Measurements from ENCODE around the gene WASF2.
A peak's percentile ranks its signal among the peaks of the same experiment; 100 is the strongest.
"Not testable (repeated sequence)": the region's sequence is repeated elsewhere in the genome, so short reads cannot be mapped to it uniquely, and the experiment has no call there.

The WASF2 gene

GRCh38 chr1:27463916-27464315 lies 26.1 kb downstream of the WASF2 start:
- not testable (repeated sequence) for DNase-seq (ENCODE audit: insufficient read length, low spot score); FAIRE-seq

GRCh38 chr1:27458521-27458920 lies 31.4 kb downstream of the WASF2 start:
- not testable (repeated sequence) for DNase-seq (ENCODE audit: insufficient read length, low spot score); FAIRE-seq

- no peak for FAIRE-seq
- no peak for DNase-seq (ENCODE audit: insufficient read length, low spot score)
Measured at GRCh38 chr1:27455139-27455811, 34.7 kb downstream of the WASF2 start.

GRCh38 chr1:27454610-27455009 lies 35.4 kb downstream of the WASF2 start:
- no peak for FAIRE-seq
- no peak for DNase-seq (ENCODE audit: insufficient read length, low spot score)

- DNase-seq (ENCODE audit: insufficient read length, low spot score) = no peak
- no peak for FAIRE-seq
Measured at GRCh38 chr1:27451343-27451742, 38.6 kb downstream of the WASF2 start.

- no peak for FAIRE-seq
- DNase-seq (ENCODE audit: insufficient read length, low spot score) = no peak
Measured at GRCh38 chr1:27448982-27449381, 41.0 kb downstream of the WASF2 start.

GRCh38 chr1:27447883-27448282 lies 42.1 kb downstream of the WASF2 start:
- FAIRE-seq = no peak
- DNase-seq (ENCODE audit: insufficient read length, low spot score) = no peak

- FAIRE-seq (no peak), DNase-seq (ENCODE audit: insufficient read length, low spot score) (no peak)
Measured at GRCh38 chr1:27447399-27447798, 42.6 kb downstream of the WASF2 start.

- DNase-seq (ENCODE audit: insufficient read length, low spot score) (no peak), FAIRE-seq (no peak)
Measured at GRCh38 chr1:27446496-27447020, 43.4 kb downstream of the WASF2 start.

- FAIRE-seq = no peak
- DNase-seq (ENCODE audit: insufficient read length, low spot score) = no peak
Measured at GRCh38 chr1:27445177-27445936, 44.6 kb downstream of the WASF2 start.

GRCh38 chr1:27444632-27445031 lies 45.3 kb downstream of the WASF2 start:
- FAIRE-seq (no peak), DNase-seq (ENCODE audit: insufficient read length, low spot score) (no peak)

GRCh38 chr1:27439150-27439549 lies 50.8 kb downstream of the WASF2 start:
- FAIRE-seq = no peak

GRCh38 chr1:27438621-27439061 lies 51.3 kb downstream of the WASF2 start:
- FAIRE-seq (no peak), DNase-seq (ENCODE audit: insufficient read length, low spot score) (no peak)

More at GRCh38 chr1:27439150-27439549, 50.8 kb downstream of the WASF2 start:
- DNase-seq (ENCODE audit: insufficient read length, low spot score) = no peak

- DNase-seq (ENCODE audit: insufficient read length, low spot score) = peak; percentile 20
- no peak for FAIRE-seq
Measured at GRCh38 chr1:27436204-27437159, 53.5 kb downstream of the WASF2 start.

- FAIRE-seq (no peak), DNase-seq (ENCODE audit: insufficient read length, low spot score) (no peak)
Measured at GRCh38 chr1:27435566-27436203, 54.3 kb downstream of the WASF2 start.

- no peak for DNase-seq (ENCODE audit: insufficient read length, low spot score)
- no peak for FAIRE-seq
Measured at GRCh38 chr1:27433706-27434105, 56.3 kb downstream of the WASF2 start.

- FAIRE-seq; DNase-seq (ENCODE audit: insufficient read length, low spot score): not testable (repeated sequence)
Measured at GRCh38 chr1:27432725-27433124, 57.2 kb downstream of the WASF2 start.

GRCh38 chr1:27431601-27431940 lies 58.4 kb downstream of the WASF2 start:
- FAIRE-seq (no peak), DNase-seq (ENCODE audit: insufficient read length, low spot score) (no peak)

GRCh38 chr1:27430903-27431600 lies 58.9 kb downstream of the WASF2 start:
- FAIRE-seq (no peak), DNase-seq (ENCODE audit: insufficient read length, low spot score) (no peak)

GRCh38 chr1:27429029-27429425 lies 60.9 kb downstream of the WASF2 start:
- FAIRE-seq (no peak), DNase-seq (ENCODE audit: insufficient read length, low spot score) (no peak)

All from HTR-8/SVneo (cell line).